IMR-90 (cell line): ENCODE results near the gene GJA5. TPM values are rescaled to one million over a fixed set of nuclear protein-coding genes. Genes with fewer than 3 reads are reported as not detected.

Experiments
- ATAC-seq: fragments of 200-7000 bp; cut with Tn5 transposase; 2 replicates; pipeline ENCODE4 v1.9.1; 2020; ENCODE audit warnings: low read depth, mild to moderate bottlenecking, moderate library complexity
- BruUV-seq: library from RNA; stranded (reverse); fragments of 400-500 nt; replicated peaks from 2 replicates; lab custom pipeline; 2021; lab: Mats Ljungman, UMichigan
- CTCF ChIA-PET: fragments of 300-600 bp; formaldehyde crosslinking; extraction: SDS; loops from one replicate; lab custom pipeline; 2021; ENCODE audit warnings: antibody characterized with exemption; lab: Yijun Ruan, JAX
- POLR2A ChIA-PET: fragments of 300-600 bp; sonication (Branson Sonifier 250); formaldehyde crosslinking; loops from one replicate; lab custom pipeline; 2022; ENCODE audit warnings: antibody characterized with exemption; ENCODE audit not compliant: unreplicated experiment; lab: Charles Lee
- DNase-seq: peaks from one replicate; pipeline ENCODE4 v3.0.0; 2013
- H2AFZ ChIP-seq: replicated peaks from 2 replicates; pipeline ENCODE3; 2013; ENCODE audit warnings: low read length, mild to moderate bottlenecking; ENCODE audit not compliant: poor library complexity
- H2AK5ac ChIP-seq: 2 replicates; pipeline ENCODE4 v1.6.1; 2013; ENCODE audit warnings: low read depth, low read length, inconsistent platforms
- H2AK9ac ChIP-seq: replicated peaks from 2 replicates; pipeline ENCODE3; 2013; ENCODE audit warnings: mild to moderate bottlenecking, low read depth, low read length, moderate library complexity; ENCODE audit not compliant: poor library complexity
- H2BK120ac ChIP-seq: 2 replicates; pipeline ENCODE4 v1.6.1; 2013; ENCODE audit warnings: low read depth, low read length, inconsistent platforms
- H2BK15ac ChIP-seq: 3 replicates; pipeline ENCODE4 v1.6.1; 2013; ENCODE audit warnings: low read depth, low read length, inconsistent platforms
- H2BK20ac ChIP-seq: 2 replicates; pipeline ENCODE4 v1.6.1; 2013; ENCODE audit warnings: low read depth, mild to moderate bottlenecking, inconsistent platforms, low read length, moderate library complexity
- H2BK5ac ChIP-seq: 2 replicates; pipeline ENCODE4 v1.6.1; 2013; ENCODE audit warnings: mild to moderate bottlenecking, low read depth, low read length, inconsistent platforms; ENCODE audit not compliant: poor library complexity, severe bottlenecking
- H3K14ac ChIP-seq: replicated peaks from 2 replicates; pipeline ENCODE4 v1.6.1; 2013; ENCODE audit warnings: low read depth, low read length, inconsistent platforms
- H3K18ac ChIP-seq: 2 replicates; pipeline ENCODE4 v1.6.1; 2013; ENCODE audit warnings: low read depth, low read length, control low read depth
- H3K23ac ChIP-seq: 2 replicates; pipeline ENCODE4 v1.6.1; 2013; ENCODE audit warnings: low read depth, low read length, inconsistent platforms
- H3K27ac ChIP-seq: 2 replicates; pipeline ENCODE4 v1.5.1; 2013; ENCODE audit warnings: mild to moderate bottlenecking, control low read depth, low read length; ENCODE audit not compliant: insufficient read depth
- H3K27me3 ChIP-seq: 2 replicates; pipeline ENCODE4 v1.6.1; 2013; ENCODE audit warnings: low read length; ENCODE audit not compliant: control insufficient read depth, insufficient read depth
- H3K36me3 ChIP-seq: 2 replicates; pipeline ENCODE4 v1.6.1; 2013; ENCODE audit warnings: low read length, mixed read lengths; ENCODE audit not compliant: control insufficient read depth, insufficient read depth
- H3K4ac ChIP-seq: 2 replicates; pipeline ENCODE4 v1.6.1; 2013; ENCODE audit warnings: low read depth, low read length, inconsistent platforms
- H3K4me1 ChIP-seq: 2 replicates; pipeline ENCODE4 v1.6.1; 2013; ENCODE audit warnings: low read length, mixed read lengths; ENCODE audit not compliant: control insufficient read depth, insufficient read depth
- H3K4me2 ChIP-seq: 2 replicates; pipeline ENCODE4 v1.6.1; 2013; ENCODE audit warnings: low read depth, mild to moderate bottlenecking, control low read depth, low read length, moderate library complexity
- H3K4me3 ChIP-seq: 2 replicates; pipeline ENCODE4 v1.5.1; 2013; ENCODE audit warnings: low read depth, mild to moderate bottlenecking, control low read depth, low read length, moderate library complexity; ENCODE audit not compliant: insufficient read depth
- H3K56ac ChIP-seq: 2 replicates; pipeline ENCODE4 v1.6.1; 2013; ENCODE audit warnings: low read length, inconsistent platforms; ENCODE audit not compliant: insufficient read depth; ENCODE audit errors: extremely low read depth
- H3K79me1 ChIP-seq, 2 experiments: 2 replicates each; pipeline ENCODE4 v1.6.1; 2013; ENCODE audit warnings: low read length in 2 of 2, inconsistent platforms in 1 of 2, low read depth in 1 of 2
- H3K9ac ChIP-seq: 2 replicates; pipeline ENCODE4 v1.6.1; 2013; ENCODE audit warnings: low read depth, low read length, control low read depth
- H3K9me1 ChIP-seq: 2 replicates; pipeline ENCODE4 v1.6.1; 2013; ENCODE audit warnings: low read length, inconsistent platforms; ENCODE audit not compliant: insufficient read depth
- H3K9me3 ChIP-seq: 2 replicates; pipeline ENCODE4 v1.6.1; 2013; ENCODE audit warnings: low read length; ENCODE audit not compliant: control insufficient read depth, insufficient read depth
- H4K20me1 ChIP-seq: 2 replicates; pipeline ENCODE4 v1.6.1; 2013; ENCODE audit warnings: low read length, inconsistent platforms; ENCODE audit not compliant: insufficient read depth
- H4K5ac ChIP-seq: 2 replicates; pipeline ENCODE4 v1.6.1; 2013; ENCODE audit warnings: mild to moderate bottlenecking, low read depth, low read length, control low read depth
- H4K8ac ChIP-seq, 2 experiments: 2 replicates each; pipeline ENCODE4 v1.6.1; 2013; ENCODE audit warnings: low read depth in 2 of 2, low read length in 2 of 2, control low read depth in 1 of 2, inconsistent platforms in 1 of 2
- H4K91ac ChIP-seq: 2 replicates; pipeline ENCODE4 v1.6.1; 2013; ENCODE audit warnings: low read depth, low read length, inconsistent platforms; ENCODE audit not compliant: insufficient read depth
- BHLHE40 ChIP-seq: fragments of 150-350 bp; IDR thresholded peaks from 2 replicates; pipeline ENCODE4 v1.6.1; 2016; ENCODE audit warnings: mild to moderate bottlenecking, low read depth, low read length
- CEBPB ChIP-seq: IDR thresholded peaks from 2 replicates; pipeline ENCODE4 v1.6.1; 2012; ENCODE audit warnings: low read depth, low read length, improper control_type of control experiment
- CHD1 ChIP-seq: IDR thresholded peaks from 2 replicates; pipeline ENCODE4 v1.6.1; 2012; ENCODE audit warnings: low read depth, low read length, improper control_type of control experiment
- FOS ChIP-seq: fragments of 150-350 bp; IDR thresholded peaks from 2 replicates; pipeline ENCODE4 v1.6.1; 2016; ENCODE audit warnings: low read depth, low read length
- MAFK ChIP-seq: IDR thresholded peaks from 2 replicates; pipeline ENCODE4 v1.6.1; 2012; ENCODE audit warnings: low read depth, low read length, improper control_type of control experiment
- MAZ ChIP-seq: IDR thresholded peaks from 2 replicates; pipeline ENCODE4 v1.6.1; 2012; ENCODE audit warnings: low read depth, mild to moderate bottlenecking, low read length, improper control_type of control experiment, moderate library complexity, borderline replicate concordance
- MXI1 ChIP-seq: IDR thresholded peaks from 2 replicates; pipeline ENCODE4 v1.6.1; 2012; ENCODE audit warnings: low read depth, mild to moderate bottlenecking, low read length, moderate library complexity, borderline replicate concordance
- NFE2L2 ChIP-seq: fragments of 150-350 bp; IDR thresholded peaks from 2 replicates; pipeline ENCODE4 v1.6.1; 2016; ENCODE audit warnings: low read depth, mild to moderate bottlenecking, low read length
- POLR2A ChIP-seq: IDR thresholded peaks from 2 replicates; pipeline ENCODE4 v1.6.1; 2012; ENCODE audit warnings: mild to moderate bottlenecking, low read depth, low read length
- RAD21 ChIP-seq: IDR thresholded peaks from 2 replicates; pipeline ENCODE4 v1.6.1; 2012; ENCODE audit warnings: low read length, improper control_type of control experiment
- RCOR1 ChIP-seq: IDR thresholded peaks from 2 replicates; pipeline ENCODE4 v1.6.1; 2012; ENCODE audit warnings: mild to moderate bottlenecking, low read length, improper control_type of control experiment; ENCODE audit not compliant: insufficient replicate concordance
- RFX5 ChIP-seq: IDR thresholded peaks from 2 replicates; pipeline ENCODE4 v1.8.0; 2012; ENCODE audit warnings: low read depth, mild to moderate bottlenecking, low read length, moderate library complexity
- SMC3 ChIP-seq: fragments of 150-350 bp; IDR thresholded peaks from 2 replicates; pipeline ENCODE4 v1.6.1; 2016; ENCODE audit warnings: low read depth, mild to moderate bottlenecking, antibody characterized with exemption, low read length, moderate library complexity
- dilution Hi-C: fragments of 300-500 bp; cut with HindIII; formaldehyde crosslinking; loops from one replicate; pipeline ENCODE4 v1.14.3; 2018; ENCODE audit warnings: low sequenced_read_pairs; ENCODE audit not compliant: unreplicated experiment
- in situ Hi-C: fragments of 300-500 bp; cut with MboI; formaldehyde crosslinking; loops from 3 replicates; pipeline ENCODE4 v1.14.3; 2019; ENCODE audit warnings: low sequenced_read_pairs, inconsistent platforms, mixed read lengths
- intact Hi-C: fragments of 100-400 bp; cut with micrococcal nuclease; formaldehyde crosslinking; loops from 2 replicates; pipeline ENCODE4 v1.10.0; 2022
- polyA plus RNA-seq, 3 experiments: library from polyadenylated mRNA; depleted of rRNA; stranded (reverse); fragments of >200 nt; gene quantifications; 2 replicates each; pipeline ENCODE4 v1.2.3, GENCODE V29; 2012; ENCODE audit warnings: low replicate concordance in 1 of 3
- total RNA-seq: library from RNA; depleted of rRNA; stranded (reverse); fragments of >200 nt; gene quantifications from 2 replicates; pipeline ENCODE4 v1.2.3, GENCODE V29; 2012
- TF ChIP-seq, protein P1 (sequence below): conservative IDR thresholded peaks from 2 replicates; pipeline ENCODE4 v1.5.1; 2012; ENCODE audit warnings: mild to moderate bottlenecking, low read depth, low read length, improper control_type of control experiment
- TF ChIP-seq, protein P2 (sequence below): fragments of 150-350 bp; IDR thresholded peaks from 2 replicates; pipeline ENCODE4 v1.6.1; 2016; ENCODE audit warnings: low read depth, mild to moderate bottlenecking, low read length, moderate library complexity, borderline replicate concordance
- TF ChIP-seq, protein P3 (sequence below): fragments of 150-350 bp; IDR thresholded peaks from 2 replicates; pipeline ENCODE4 v1.6.1; 2017; ENCODE audit warnings: mild to moderate bottlenecking, antibody characterized with exemption, low read length, low read depth

GJA5 gene
- total and polyA plus RNA-seq, 2 of the 4 experiments (the other 2 are of a cell fraction) = not detected

DNA sequence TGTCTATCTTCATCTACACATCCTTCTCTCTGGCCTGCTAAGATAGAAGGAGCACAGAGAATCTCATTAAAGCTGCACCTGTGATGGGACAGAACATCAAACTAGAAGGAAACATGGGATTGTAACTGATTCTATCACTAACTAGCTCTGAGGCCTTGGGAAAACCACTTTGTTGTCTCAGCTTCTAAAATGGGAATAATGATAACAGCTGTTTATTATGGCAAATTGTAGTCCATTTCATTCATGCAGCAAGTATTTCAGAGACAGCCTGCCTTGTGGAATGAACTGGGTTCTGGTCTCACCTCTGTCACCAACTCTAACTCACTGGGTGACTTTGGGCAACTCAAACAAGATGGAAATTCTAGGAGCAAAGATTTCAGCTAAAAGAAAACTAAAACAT, 12.4 kb downstream of the GJA5 start:
- BruUV-seq = no TSS peak
- Histone ChIP-seq H2BK120ac (no peak overlapping the region), H2AFZ (no peak overlapping the region), H3K23ac (no peak overlapping the region), H2BK15ac (no peak overlapping the region), H3K9me3 (no peaks in the 10 kb centered on the region), H3K4me3 (no peak overlapping the region), H3K36me3 (no peaks in the 10 kb centered on the region), H4K5ac (no peak overlapping the region), H2AK5ac (no peak overlapping the region), H3K18ac (no peak overlapping the region), H2BK5ac (no peak overlapping the region), H4K8ac (no peak overlapping the region), H3K79me1 (no peaks in the 10 kb centered on the region), H3K9ac (no peak overlapping the region), H4K91ac (no peak overlapping the region), H3K4me2 (no peak overlapping the region), H2BK20ac (no peak overlapping the region), H3K27ac (no peak overlapping the region), H3K9me1 (no peaks in the 10 kb centered on the region), H3K56ac (no peak overlapping the region), H3K14ac (no peak overlapping the region), H3K4me1 (no peaks in the 10 kb centered on the region), H2AK9ac (no peak overlapping the region), H3K27me3 (no peaks in the 10 kb centered on the region; the same call in 1 of the 2 replicates), H3K4ac (no peak overlapping the region), H4K20me1 (no peaks in the 10 kb centered on the region)
- ChIA-PET POLR2A (no interaction called here), CTCF (no interaction called here)
- ATAC-seq (no peak), DNase-seq (no peak)
- intact Hi-C loops = no loop called here
- dilution Hi-C loops = no loop called here
- TF ChIP-seq, protein P1, sequence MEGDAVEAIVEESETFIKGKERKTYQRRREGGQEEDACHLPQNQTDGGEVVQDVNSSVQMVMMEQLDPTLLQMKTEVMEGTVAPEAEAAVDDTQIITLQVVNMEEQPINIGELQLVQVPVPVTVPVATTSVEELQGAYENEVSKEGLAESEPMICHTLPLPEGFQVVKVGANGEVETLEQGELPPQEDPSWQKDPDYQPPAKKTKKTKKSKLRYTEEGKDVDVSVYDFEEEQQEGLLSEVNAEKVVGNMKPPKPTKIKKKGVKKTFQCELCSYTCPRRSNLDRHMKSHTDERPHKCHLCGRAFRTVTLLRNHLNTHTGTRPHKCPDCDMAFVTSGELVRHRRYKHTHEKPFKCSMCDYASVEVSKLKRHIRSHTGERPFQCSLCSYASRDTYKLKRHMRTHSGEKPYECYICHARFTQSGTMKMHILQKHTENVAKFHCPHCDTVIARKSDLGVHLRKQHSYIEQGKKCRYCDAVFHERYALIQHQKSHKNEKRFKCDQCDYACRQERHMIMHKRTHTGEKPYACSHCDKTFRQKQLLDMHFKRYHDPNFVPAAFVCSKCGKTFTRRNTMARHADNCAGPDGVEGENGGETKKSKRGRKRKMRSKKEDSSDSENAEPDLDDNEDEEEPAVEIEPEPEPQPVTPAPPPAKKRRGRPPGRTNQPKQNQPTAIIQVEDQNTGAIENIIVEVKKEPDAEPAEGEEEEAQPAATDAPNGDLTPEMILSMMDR = no peak
- TF ChIP-seq NFE2L2 (no peak), RCOR1 (no peak), RFX5 (no peak), FOS (no peak), RAD21 (no peak), BHLHE40 (no peak), MAFK (no peak), CHD1 (no peak), CEBPB (no peak), SMC3 (no peak), MXI1 (no peak), POLR2A (no peak), MAZ (no peak)
- TF ChIP-seq, protein P2, sequence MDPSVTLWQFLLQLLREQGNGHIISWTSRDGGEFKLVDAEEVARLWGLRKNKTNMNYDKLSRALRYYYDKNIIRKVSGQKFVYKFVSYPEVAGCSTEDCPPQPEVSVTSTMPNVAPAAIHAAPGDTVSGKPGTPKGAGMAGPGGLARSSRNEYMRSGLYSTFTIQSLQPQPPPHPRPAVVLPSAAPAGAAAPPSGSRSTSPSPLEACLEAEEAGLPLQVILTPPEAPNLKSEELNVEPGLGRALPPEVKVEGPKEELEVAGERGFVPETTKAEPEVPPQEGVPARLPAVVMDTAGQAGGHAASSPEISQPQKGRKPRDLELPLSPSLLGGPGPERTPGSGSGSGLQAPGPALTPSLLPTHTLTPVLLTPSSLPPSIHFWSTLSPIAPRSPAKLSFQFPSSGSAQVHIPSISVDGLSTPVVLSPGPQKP = no peak
- TF ChIP-seq, protein P3, sequence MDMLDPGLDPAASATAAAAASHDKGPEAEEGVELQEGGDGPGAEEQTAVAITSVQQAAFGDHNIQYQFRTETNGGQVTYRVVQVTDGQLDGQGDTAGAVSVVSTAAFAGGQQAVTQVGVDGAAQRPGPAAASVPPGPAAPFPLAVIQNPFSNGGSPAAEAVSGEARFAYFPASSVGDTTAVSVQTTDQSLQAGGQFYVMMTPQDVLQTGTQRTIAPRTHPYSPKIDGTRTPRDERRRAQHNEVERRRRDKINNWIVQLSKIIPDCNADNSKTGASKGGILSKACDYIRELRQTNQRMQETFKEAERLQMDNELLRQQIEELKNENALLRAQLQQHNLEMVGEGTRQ = no peak
- in situ Hi-C loops = no loop called here
